GM12878 (cell line): ENCODE data around the gene CXCL12. TPM values are rescaled to one million over a fixed set of nuclear protein-coding genes. Genes with fewer than 3 reads are reported as not detected.

Source experiments
- ATAC-seq: fragments of 200-7000 bp; cut with Tn5 transposase; 3 replicates; pipeline ENCODE4 v1.9.1; 2020; ENCODE audit warnings: mild to moderate bottlenecking, moderate library complexity
- BruUV-seq: library from RNA; stranded (reverse); fragments of 400-500 nt; replicated peaks from 2 replicates; lab custom pipeline; 2021; lab: Mats Ljungman, UMichigan
- CTCF ChIA-PET: fragments of 300-600 bp; sonication (Branson Sonifier 250); formaldehyde crosslinking; extraction: SDS; loops from one replicate; lab custom pipeline; 2021; ENCODE audit warnings: inconsistent platforms; lab: Yijun Ruan, JAX
- POLR2A ChIA-PET: fragments of 350-600 bp; formaldehyde crosslinking; extraction: SDS; loops from one replicate; lab custom pipeline; 2021; ENCODE audit warnings: inconsistent platforms; lab: Charles Lee
- RAD21 ChIA-PET: fragments of 300-600 bp; sonication (Branson Sonifier 250); formaldehyde crosslinking; loops from one replicate; lab custom pipeline; 2023; ENCODE audit warnings: antibody characterized with exemption; ENCODE audit not compliant: unreplicated experiment; lab: Charles Lee
- SMC1A ChIA-PET: fragments of 300-600 bp; sonication (Branson Sonifier 250); formaldehyde crosslinking; loops from one replicate; lab custom pipeline; 2023; ENCODE audit not compliant: unreplicated experiment, uncharacterized antibody; lab: Charles Lee
- DNase-seq: peaks from one replicate; pipeline ENCODE4 v3.0.0-alpha.2; 2011; ENCODE audit warnings: low read depth, low spot score
- FAIRE-seq: peaks from 3 replicates; lab custom pipeline; 2011; peaks lifted over from hg19 to GRCh38; lab: Jason Lieb, UNC
- H2AFZ ChIP-seq: 2 replicates; pipeline ENCODE4 v1.6.0; 2011; ENCODE audit warnings: low read depth, low read length, control low read depth; ENCODE audit not compliant: control insufficient read depth
- H3K27ac ChIP-seq: 2 replicates; pipeline ENCODE4 v1.5.1; 2011; ENCODE audit warnings: control low read depth; ENCODE audit not compliant: control insufficient read depth, insufficient read depth
- H3K27me3 ChIP-seq, 2 experiments: replicated peaks in 1 of 2; 2 replicates each; pipeline versions ENCODE4 v1.6.0 to v1.6.1; 2011; ENCODE audit warnings: low read length in 1 of 2; ENCODE audit not compliant: control insufficient read depth in 2 of 2, insufficient read depth in 2 of 2
- H3K36me3 ChIP-seq, 2 experiments: 2 replicates each; pipeline ENCODE4 v1.5.1; 2011; ENCODE audit warnings: low read length in 1 of 2; ENCODE audit not compliant: control insufficient read depth in 2 of 2, insufficient read depth in 2 of 2
- H3K4me1 ChIP-seq: 2 replicates; pipeline ENCODE4 v1.6.1; 2011; ENCODE audit warnings: mild to moderate bottlenecking, low read length, moderate library complexity, mixed read lengths; ENCODE audit not compliant: control insufficient read depth, insufficient read depth
- H3K4me2 ChIP-seq: 2 replicates; pipeline ENCODE4 v1.6.0; 2011; ENCODE audit warnings: control low read depth; ENCODE audit not compliant: control insufficient read depth, insufficient read depth
- H3K4me3 ChIP-seq: fragments of 200-600 bp; sonication (generic); 2 replicates; pipeline ENCODE4 v1.5.1; 2016
- H3K79me2 ChIP-seq: 2 replicates; pipeline ENCODE4 v1.6.0; 2011; ENCODE audit warnings: low read length; ENCODE audit not compliant: control insufficient read depth, insufficient read depth
- H3K9ac ChIP-seq: 2 replicates; pipeline ENCODE4 v1.8.0; 2011; ENCODE audit warnings: low read length, control low read depth, mixed read lengths; ENCODE audit not compliant: control insufficient read depth, insufficient read depth
- H3K9me3 ChIP-seq: replicated peaks from 3 replicates; pipeline ENCODE4 v1.5.1; 2011; ENCODE audit warnings: mild to moderate bottlenecking, low read length; ENCODE audit not compliant: control insufficient read depth, insufficient read depth
- H4K20me1 ChIP-seq: 2 replicates; pipeline ENCODE4 v1.6.0; 2011; ENCODE audit not compliant: control insufficient read depth, insufficient read depth
- BCL3 ChIP-seq: IDR thresholded peaks from 2 replicates; pipeline ENCODE4 v1.6.1; 2011; ENCODE audit warnings: borderline replicate concordance, low read depth, mild to moderate bottlenecking, moderate library complexity, low read length; ENCODE audit not compliant: insufficient read depth, poor library complexity, severe bottlenecking
- CHD4 ChIP-seq: fragments of 200-600 bp; sonication (generic); IDR thresholded peaks from 2 replicates; pipeline ENCODE4 v1.6.1; 2016; ENCODE audit warnings: mild to moderate bottlenecking
- CUX1 ChIP-seq: IDR thresholded peaks from 2 replicates; pipeline ENCODE4 v1.6.1; 2012; ENCODE audit warnings: improper control_type of control experiment, low read depth, low read length; ENCODE audit not compliant: insufficient replicate concordance
- DPF2 ChIP-seq: fragments of 450-650 bp; IDR thresholded peaks from 2 replicates; pipeline ENCODE4 v1.6.1; 2017; ENCODE audit warnings: mild to moderate bottlenecking
- EED ChIP-seq: sonication (generic); IDR thresholded peaks from 2 replicates; pipeline ENCODE4 v1.6.1; 2016; ENCODE audit warnings: antibody characterized with exemption, low read depth
- HSF1 ChIP-seq: fragments of 150-350 bp; IDR thresholded peaks from 2 replicates; pipeline ENCODE4 v1.6.1; 2014; ENCODE audit warnings: mild to moderate bottlenecking, low read depth, low read length
- NR2F1 ChIP-seq: fragments of 450-650 bp; conservative IDR thresholded peaks from 2 replicates; pipeline ENCODE4 v1.6.1; 2017; ENCODE audit warnings: mild to moderate bottlenecking
- NRF1 ChIP-seq: conservative IDR thresholded peaks from 2 replicates; pipeline ENCODE4 v1.6.1; 2011; ENCODE audit warnings: mild to moderate bottlenecking, low read depth, low read length, improper control_type of control experiment
- PAX5 ChIP-seq: IDR thresholded peaks from 2 replicates; pipeline ENCODE4 v1.6.1; 2011; ENCODE audit warnings: low read depth, low read length, borderline replicate concordance
- RB1 ChIP-seq: fragments of 450-650 bp; formaldehyde crosslinking; IDR thresholded peaks from 2 replicates; pipeline ENCODE4 v1.6.1; 2017; ENCODE audit warnings: mild to moderate bottlenecking, borderline replicate concordance
- RFX5 ChIP-seq: IDR thresholded peaks from 2 replicates; pipeline ENCODE4 v1.6.1; 2011; ENCODE audit warnings: low read depth, low read length, improper control_type of control experiment
- SMC3 ChIP-seq: IDR thresholded peaks from 2 replicates; pipeline ENCODE4 v1.6.1; 2011; ENCODE audit warnings: low read length, improper control_type of control experiment, borderline replicate concordance
- STAT1 ChIP-seq: fragments of 450-650 bp; conservative IDR thresholded peaks from 2 replicates; pipeline ENCODE4 v1.6.1; 2014; ENCODE audit warnings: antibody characterized with exemption, mild to moderate bottlenecking
- WGBS: methylation state at CpG from one replicate; pipeline ENCODE4 v1.1.6; 2016; ENCODE audit warnings: low lambda C conversion rate; ENCODE audit not compliant: insufficient replicate concordance, insufficient coverage; ENCODE audit errors: missing lambda C conversion rate; 5-methylcytosine and 5-hydroxymethylcytosine counted together
- in situ Hi-C: fragments of 300-500 bp; cut with MboI; formaldehyde crosslinking; loops from 9 replicates; pipeline ENCODE4 v1.14.3; 2018; ENCODE audit warnings: mixed read lengths
- intact Hi-C: fragments of 100-400 bp; cut with micrococcal nuclease; formaldehyde crosslinking; loops from one replicate; pipeline ENCODE4 v1.14.2; 2022; ENCODE audit not compliant: unreplicated experiment
- polyA plus RNA-seq, 11 experiments: library from polyadenylated mRNA; depleted of rRNA in 4 of 11; unstranded in 6 of 11; stranded (reverse) in 5 of 11; fragments of >200 nt; fragmentation: Nextera tagmentation in 4 of 11; fragmentation: Illumina TruSeq in 1 of 11; extraction: Ambion mirVana in 4 of 11; extraction: Trizol in 1 of 11; gene quantifications; 1 replicate in 1 of 11; 2 replicates in 10 of 11; pipeline versions ENCODE4 v1.2.1 to v1.2.3, GENCODE V29; 2011 to 2016; ENCODE audit warnings: inconsistent platforms in 2 of 11, missing spikeins in 2 of 11, low read depth in 1 of 11
- total RNA-seq, 4 experiments: library from RNA; depleted of rRNA in 3 of 4; stranded (reverse); fragments of >200 nt in 3 of 4; fragmentation: Illumina TruSeq in 1 of 4; extraction: Trizol in 1 of 4; gene quantifications; 2 replicates each; pipeline versions ENCODE4 v1.2.1 to v1.2.3, GENCODE V29; 2013 to 2021

Gene CXCL12
- total and polyA plus RNA-seq, 10 of the 15 experiments (the other 5 are each of a cell fraction or from before 2014, with no cell fraction given), result 0.03 to 4.5 (median 0.53) TPM

- H3K27me3 ChIP-seq, result peaks cover 0 to 2% of the 10 kb centered on the region in 2 experiments; a peak in 3 of 4 replicates
- 27% methylated on average over 4 of the region's 4 CpGs for WGBS
- H3K4me3 ChIP-seq, result no peak overlapping the region
- TF ChIP-seq DPF2, result no peak
- no peak for TF ChIP-seq NR2F1
- no peak for TF ChIP-seq CHD4
- no peak for TF ChIP-seq HSF1
- TF ChIP-seq EED, result no peak
- TF ChIP-seq BCL3, result no peak
- no peak for TF ChIP-seq STAT1
- TF ChIP-seq PAX5, result no peak
- no peak for TF ChIP-seq NRF1
- no peak for TF ChIP-seq SMC3
- TF ChIP-seq RFX5, result no peak
- no peak for TF ChIP-seq RB1
- TF ChIP-seq CUX1, result no peak
- H3K9ac ChIP-seq, result no peak overlapping the region
- no peaks in the 10 kb centered on the region for H4K20me1 ChIP-seq
- no peaks in the 10 kb centered on the region; the same call in 2 of the 3 replicates for H3K9me3 ChIP-seq
- in situ Hi-C loops, result loop anchor here (25.0 kb wide), 1 partner anchor 482 kb away; no protein-coding TSS in a partner anchor
- H3K4me2 ChIP-seq, result no peak overlapping the region
- no peak overlapping the region for H2AFZ ChIP-seq
- ChIA-PET POLR2A (no interaction called here), CTCF (interaction anchor here (1.0 to 1.1 kb wide), 2 partner anchors 124 to 696 kb away, joined by 3 read pairs; no protein-coding TSS in a partner anchor), RAD21 (no interaction called here), SMC1A (interaction anchor here (1.2 kb wide), 1 partner anchor 71 kb away, joined by 3 read pairs; no protein-coding TSS in a partner anchor)
- intact Hi-C loops, result loop anchor here (10.0 kb wide), 1 partner anchor 215 kb away; no protein-coding TSS in a partner anchor
- H3K79me2 ChIP-seq, result no peaks in the 10 kb centered on the region
- DNase-seq, result no peak
- no peaks in the 10 kb centered on the region for H3K4me1 ChIP-seq
- H3K36me3 ChIP-seq, result no peaks in the 10 kb centered on the region
- no peak for ATAC-seq
- no peak for FAIRE-seq
- BruUV-seq, result no TSS peak
- no peak overlapping the region for H3K27ac ChIP-seq
These were observed 5.0 kb downstream of the CXCL12 start for GRCh38 chr10:44379907-44380306.
